ENCODE results near the gene MTG2.

DNA sequence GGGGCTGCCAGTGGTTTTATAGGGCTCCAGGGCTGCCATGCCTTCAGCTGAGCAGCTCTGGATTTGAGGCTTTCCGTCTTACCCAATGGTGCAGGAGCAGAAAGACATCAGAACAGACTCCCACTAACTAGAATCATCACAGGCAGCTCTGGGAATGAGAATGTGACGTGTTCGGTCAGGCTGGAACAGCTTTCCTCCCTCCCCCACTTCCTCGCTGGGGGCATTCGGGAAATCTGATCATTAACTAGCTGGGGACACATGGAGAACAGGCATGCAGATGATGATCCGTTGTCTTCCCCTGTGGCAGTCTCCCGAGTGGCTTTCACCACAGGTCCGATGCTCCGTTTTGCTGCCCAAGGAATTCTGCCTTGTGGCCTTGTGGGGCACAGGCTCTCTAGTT is 5.5 kb upstream of the MTG2 start:
- TF ChIP-seq, protein P1, sequence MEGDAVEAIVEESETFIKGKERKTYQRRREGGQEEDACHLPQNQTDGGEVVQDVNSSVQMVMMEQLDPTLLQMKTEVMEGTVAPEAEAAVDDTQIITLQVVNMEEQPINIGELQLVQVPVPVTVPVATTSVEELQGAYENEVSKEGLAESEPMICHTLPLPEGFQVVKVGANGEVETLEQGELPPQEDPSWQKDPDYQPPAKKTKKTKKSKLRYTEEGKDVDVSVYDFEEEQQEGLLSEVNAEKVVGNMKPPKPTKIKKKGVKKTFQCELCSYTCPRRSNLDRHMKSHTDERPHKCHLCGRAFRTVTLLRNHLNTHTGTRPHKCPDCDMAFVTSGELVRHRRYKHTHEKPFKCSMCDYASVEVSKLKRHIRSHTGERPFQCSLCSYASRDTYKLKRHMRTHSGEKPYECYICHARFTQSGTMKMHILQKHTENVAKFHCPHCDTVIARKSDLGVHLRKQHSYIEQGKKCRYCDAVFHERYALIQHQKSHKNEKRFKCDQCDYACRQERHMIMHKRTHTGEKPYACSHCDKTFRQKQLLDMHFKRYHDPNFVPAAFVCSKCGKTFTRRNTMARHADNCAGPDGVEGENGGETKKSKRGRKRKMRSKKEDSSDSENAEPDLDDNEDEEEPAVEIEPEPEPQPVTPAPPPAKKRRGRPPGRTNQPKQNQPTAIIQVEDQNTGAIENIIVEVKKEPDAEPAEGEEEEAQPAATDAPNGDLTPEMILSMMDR (conservative IDR thresholded peaks at IDR 0.05; ENCODE audit: low read depth in 2 of 2) = no peak
- TF ChIP-seq EZH2phosphoT487 (IDR thresholded peaks at IDR 0.05; ENCODE audit: unreplicated experiment) = no peak
- TF ChIP-seq JUNB (IDR thresholded peaks at IDR 0.05; ENCODE audit: unreplicated experiment) = no peak
- TF ChIP-seq, protein P2, sequence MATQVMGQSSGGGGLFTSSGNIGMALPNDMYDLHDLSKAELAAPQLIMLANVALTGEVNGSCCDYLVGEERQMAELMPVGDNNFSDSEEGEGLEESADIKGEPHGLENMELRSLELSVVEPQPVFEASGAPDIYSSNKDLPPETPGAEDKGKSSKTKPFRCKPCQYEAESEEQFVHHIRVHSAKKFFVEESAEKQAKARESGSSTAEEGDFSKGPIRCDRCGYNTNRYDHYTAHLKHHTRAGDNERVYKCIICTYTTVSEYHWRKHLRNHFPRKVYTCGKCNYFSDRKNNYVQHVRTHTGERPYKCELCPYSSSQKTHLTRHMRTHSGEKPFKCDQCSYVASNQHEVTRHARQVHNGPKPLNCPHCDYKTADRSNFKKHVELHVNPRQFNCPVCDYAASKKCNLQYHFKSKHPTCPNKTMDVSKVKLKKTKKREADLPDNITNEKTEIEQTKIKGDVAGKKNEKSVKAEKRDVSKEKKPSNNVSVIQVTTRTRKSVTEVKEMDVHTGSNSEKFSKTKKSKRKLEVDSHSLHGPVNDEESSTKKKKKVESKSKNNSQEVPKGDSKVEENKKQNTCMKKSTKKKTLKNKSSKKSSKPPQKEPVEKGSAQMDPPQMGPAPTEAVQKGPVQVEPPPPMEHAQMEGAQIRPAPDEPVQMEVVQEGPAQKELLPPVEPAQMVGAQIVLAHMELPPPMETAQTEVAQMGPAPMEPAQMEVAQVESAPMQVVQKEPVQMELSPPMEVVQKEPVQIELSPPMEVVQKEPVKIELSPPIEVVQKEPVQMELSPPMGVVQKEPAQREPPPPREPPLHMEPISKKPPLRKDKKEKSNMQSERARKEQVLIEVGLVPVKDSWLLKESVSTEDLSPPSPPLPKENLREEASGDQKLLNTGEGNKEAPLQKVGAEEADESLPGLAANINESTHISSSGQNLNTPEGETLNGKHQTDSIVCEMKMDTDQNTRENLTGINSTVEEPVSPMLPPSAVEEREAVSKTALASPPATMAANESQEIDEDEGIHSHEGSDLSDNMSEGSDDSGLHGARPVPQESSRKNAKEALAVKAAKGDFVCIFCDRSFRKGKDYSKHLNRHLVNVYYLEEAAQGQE (IDR thresholded peaks at IDR 0.05; ENCODE audit: unreplicated experiment) = no peak

All from GM23338 (cell line).